DMS 273 (cell line): Measurements from ENCODE around the gene PRDX2.

Experiments used
- DNase-seq: peaks from one replicate; lab custom pipeline; 2025; ENCODE audit not compliant: unreplicated experiment; lab: John Stamatoyannopoulos, UW

The PRDX2 gene

DNA sequence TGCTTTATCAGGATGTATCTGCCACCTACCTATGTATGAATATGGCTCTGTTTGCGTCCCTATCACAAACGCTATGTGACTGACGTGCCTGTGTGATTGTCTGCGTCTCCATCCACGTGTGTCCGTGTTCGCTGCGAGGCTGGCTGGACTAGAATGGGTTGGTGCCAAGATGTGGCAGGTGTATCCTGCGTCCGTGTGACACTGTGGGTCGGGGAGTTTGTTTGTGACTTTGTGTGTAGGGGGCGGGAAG is 19.5 kb downstream of the PRDX2 start:
- DNase-seq: no peak

DNA sequence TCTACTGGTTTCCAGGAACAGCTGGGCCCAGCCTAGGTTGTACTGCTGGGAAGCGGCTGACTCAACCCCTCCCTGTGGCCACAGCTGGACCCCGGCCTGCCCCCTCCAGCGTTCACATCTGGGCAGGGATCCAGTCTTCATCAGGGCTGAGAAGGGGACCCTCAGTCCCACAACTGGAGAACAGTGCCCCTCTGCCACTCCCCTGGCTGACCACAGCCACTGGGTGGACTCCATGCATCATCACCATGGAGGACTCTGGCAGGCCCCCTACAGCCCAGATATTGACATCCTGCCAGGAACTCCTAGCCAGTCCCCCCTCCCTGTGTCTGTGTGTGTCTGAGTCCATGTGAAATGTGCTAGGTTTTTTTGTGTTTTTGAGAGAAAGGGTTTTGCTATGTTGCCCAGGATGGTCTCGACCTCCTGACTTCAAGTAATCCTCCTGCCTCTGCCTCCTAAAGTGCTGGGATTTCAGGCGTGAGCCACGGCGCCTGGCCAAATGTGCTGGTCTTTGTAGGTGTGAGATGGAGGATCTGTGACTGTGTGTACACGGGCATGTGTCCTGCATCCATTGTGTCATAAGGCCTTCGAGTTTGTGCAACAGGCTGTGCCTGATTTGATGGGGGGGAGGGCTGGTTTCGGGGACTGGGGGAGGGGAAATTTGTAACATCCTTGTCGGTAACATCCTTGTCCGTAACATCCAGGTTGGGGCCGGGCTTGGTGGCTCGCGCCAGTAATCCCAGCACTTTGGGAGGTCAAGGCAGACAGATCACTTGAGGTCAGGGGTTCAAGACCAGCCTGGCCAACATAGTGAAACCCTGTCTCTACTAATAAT is 22.2 kb downstream of the PRDX2 start:
- DNase-seq: peak; percentile 81

DNA sequence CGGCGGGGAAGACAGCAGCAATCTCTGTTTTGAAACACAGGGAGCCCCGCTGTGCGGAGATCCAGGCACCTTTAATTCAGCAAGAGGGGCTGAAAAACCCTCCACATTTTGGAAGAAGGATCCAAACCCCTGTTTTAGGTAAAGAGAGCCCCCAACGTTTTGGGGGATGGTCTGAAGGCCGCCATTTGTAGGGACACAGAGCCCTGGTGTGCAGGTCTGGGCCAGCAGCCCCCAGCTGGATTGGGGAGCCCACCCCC is 22.8 kb downstream of the PRDX2 start:
- DNase-seq: no peak

GRCh38 chr19:12778017-12778904 is 23.3 kb downstream of the PRDX2 start:
- peak; percentile 92 for DNase-seq

DNA sequence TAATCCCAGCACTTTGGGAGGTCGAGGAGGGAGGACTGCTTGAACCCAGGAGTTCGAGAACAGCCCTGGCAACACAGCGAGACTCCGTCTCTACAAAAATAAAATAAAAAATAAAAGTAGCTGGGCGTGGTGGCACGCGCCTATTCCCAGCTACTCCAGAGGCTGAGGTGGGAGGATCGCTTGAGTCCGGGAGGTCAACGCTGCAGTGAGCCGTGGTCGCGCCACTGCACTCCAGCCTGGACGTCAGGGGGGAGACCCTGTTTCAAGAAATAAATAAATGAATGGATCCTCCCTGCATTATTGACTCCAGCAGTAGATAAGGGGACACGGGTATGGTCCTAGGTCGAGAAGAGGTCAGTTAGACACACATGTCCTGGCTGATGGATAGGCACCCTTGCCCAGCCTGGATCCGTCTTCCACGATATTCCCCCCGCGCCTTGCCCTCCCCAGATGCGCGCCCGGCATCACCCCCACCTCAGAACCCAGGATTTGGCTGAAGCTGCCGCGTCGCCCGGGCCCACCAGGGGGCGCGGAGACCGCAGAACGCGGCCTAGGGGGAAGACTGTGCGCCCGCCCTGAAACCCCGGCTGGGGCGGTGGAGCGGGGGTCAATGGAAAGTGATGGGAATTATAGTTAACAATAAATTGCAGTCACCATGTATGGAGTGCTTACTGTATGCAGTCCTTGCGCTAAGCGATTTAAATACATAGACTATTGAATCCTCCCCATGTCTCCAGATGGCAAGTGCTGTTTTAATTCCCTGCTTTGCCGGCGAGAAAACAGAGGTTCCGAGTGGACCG is 24.2 kb downstream of the PRDX2 start:
- DNase-seq: peak; percentile 96

DNA sequence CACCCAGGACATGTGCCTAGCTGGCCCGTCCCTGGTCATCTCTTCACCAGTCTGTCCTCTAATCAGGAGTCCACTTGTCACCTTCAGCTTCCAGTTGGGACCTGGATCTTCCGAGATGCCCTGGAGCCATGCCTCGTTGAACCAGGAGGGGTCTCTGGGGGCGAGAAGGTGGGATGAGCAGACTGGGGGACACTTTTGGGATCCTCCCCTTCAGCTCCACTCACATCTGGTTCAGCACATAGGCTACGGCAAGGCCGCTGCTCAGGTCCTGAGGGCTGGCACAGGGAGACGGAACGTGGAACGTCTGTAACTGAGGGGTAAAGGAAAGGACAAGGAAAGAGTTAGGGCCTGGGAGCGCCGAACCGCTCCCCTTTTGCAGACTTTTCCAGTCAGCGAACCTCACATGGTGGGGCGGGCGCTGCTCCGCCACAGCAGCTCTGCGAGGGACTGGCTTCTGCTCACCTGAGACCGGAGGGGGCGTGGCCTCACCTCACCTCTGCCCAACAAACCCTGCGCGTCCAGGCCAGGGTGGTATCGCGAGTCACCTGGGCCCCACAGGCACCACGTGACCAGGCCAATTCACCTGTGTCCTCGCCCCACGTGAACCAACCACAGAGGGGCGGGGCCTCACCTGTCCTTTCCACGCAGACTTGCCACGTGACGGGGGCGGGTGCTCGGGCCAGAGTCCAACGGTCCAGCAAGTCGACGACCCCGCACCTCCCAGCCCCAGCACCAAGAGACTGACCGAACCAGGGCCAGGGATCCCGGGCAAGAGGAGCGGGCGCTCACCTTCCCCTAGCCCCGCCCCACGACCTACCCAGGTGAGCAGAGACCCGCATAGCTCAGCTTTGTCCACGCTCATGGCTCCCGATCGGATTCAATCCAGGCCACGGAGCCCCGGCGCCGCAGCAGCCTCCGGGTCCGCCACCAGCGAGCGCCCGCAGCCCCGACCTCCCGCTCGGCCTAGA is 26.7 kb downstream of the PRDX2 start, which contains the start of gene HOOK2:
Gene HOOK2 (minus strand): TSS at position 965 of the 968 bp plus-strand sequence. CDS start 103 bp downstream, at position 862.
- DNase-seq: no peak

DNA sequence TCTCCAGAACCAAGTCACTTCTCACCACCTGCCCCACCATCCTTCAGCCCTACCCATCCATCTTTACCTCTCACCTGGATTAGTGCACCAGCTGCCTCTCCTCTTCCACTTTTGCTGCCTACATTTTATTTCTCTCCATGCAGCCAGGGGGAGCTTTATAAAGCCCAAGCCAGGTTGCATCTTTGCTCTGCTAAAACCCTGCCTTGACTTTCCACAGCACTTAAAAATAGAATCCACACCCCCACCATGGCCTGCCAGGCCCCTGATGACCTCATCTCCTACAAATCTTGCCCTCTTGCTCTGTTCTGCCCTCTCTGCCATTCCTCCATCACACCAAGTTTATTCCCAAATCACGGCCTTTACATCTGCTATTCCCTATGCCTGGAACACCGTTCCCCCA is 28.0 kb downstream of the PRDX2 start:
- DNase-seq: peak; percentile 47

DNA sequence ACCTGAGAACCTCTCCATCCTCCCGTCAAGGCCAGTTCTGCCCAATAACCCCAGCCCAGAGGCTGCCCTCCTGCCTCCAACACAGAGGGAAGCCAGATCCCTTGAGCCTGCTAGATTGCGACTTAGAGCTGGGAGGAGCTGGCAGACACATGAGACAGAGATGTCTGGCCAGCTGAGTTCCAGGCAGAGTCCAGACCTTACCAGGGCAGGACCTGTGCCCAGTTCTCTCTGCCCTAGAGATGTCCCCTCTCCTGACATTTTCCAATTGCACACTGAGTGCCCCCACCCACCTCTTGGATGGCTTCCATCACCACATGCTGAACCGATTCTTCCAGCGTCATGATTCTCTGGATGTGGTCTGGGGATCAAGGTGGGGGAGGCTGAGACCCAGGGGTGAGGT is 29.3 kb downstream of the PRDX2 start:
- DNase-seq: no peak

DNA sequence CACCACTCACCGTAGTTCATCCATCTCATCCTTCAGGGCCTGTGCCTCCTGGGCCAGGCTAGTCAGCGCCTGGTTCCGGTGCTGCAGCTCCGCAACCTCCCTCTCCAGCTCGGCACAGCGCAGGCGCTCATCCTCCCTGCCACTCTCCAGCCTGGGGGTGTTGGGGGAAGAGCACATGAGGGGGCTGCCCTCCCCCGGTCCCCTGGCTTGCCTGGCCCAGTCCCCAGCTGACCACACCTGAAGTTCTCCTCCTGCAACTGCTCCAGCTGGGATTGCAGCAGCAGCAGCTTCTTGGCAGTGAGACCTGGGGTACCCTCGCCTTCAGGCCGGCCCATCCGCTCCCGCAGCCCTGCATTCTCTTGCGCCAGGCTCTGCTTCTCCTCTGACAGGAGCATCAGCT is 30.7 kb downstream of the PRDX2 start:
- no peak for DNase-seq

DNA sequence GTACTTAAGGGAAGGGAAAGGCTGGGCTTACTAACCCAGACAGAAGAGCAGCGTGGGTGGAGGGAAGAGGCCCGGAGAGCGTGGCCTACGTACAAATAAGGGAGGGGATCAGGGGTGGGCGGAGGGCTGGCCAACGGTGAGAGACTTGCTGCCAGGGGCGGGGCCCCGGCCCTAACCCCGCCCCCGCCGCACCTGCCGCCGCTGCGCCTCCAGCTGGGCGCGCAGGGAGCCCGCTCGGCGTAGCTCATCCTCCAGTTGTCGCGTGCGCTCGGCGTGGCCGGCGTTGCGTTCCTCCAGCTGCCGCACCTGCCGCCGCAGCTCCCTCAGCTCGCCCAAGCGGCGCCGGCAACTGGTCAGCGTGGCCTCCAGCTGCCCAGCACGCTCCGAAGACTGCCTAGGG is 31.9 kb downstream of the PRDX2 start:
- no peak for DNase-seq

GRCh38 chr19:12767666-12768065 is 33.9 kb downstream of the PRDX2 start:
- no peak for DNase-seq

- no peak for DNase-seq
These were observed 34.5 kb downstream of the PRDX2 start for GRCh38 chr19:12767150-12767549.

GRCh38 chr19:12766051-12766521 is 35.5 kb downstream of the PRDX2 start:
- DNase-seq: peak; percentile 79

- DNase-seq: no peak
These were observed 36.9 kb downstream of the PRDX2 start for GRCh38 chr19:12764698-12765097.

GRCh38 chr19:12763100-12763499 is 38.5 kb downstream of the PRDX2 start:
- DNase-seq: no peak

DNA sequence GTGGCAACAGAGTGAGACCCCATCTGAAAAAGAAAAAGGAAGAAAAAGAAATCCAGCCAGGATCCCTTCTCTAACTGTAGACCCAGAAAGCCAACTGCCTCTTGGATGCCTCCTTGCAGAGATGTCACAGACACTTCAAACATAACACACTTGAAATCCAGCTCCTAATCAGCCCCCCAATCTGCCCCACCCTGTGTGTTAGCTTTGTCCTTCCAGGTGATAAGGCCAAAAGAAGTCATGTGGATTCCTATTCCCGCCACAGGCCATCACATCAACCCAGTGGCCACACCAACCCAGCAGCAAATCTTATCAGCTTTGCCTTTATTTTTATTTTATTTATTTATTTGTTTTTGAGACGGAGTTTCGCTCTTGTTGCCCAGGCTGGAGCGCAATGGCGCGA is 41.9 kb downstream of the PRDX2 start:
- DNase-seq: no peak

GRCh38 chr19:12757544-12758274 is 43.9 kb downstream of the PRDX2 start:
- DNase-seq: peak; percentile 91

GRCh38 chr19:12756150-12756883 is 45.3 kb downstream of the PRDX2 start:
- no peak for DNase-seq
